Activated CD4-positive, alpha-beta T cell treated with anti-CD3 and anti-CD28 coated beads for 36 hours (primary cell): ENCODE data around the gene GRAMD4. TPM values are rescaled to one million over a fixed set of nuclear protein-coding genes. Genes with fewer than 3 reads are reported as not detected.

Experiments
- ATAC-seq: fragments of 200-7000 bp; cut with Tn5 transposase; one replicate; pipeline ENCODE4 v1.10.0; 2021; ENCODE audit warnings: mild to moderate bottlenecking, moderate library complexity
- CTCF ChIA-PET: fragments of 350-600 bp; sonication (Branson Sonifier 250); formaldehyde crosslinking; loops from one replicate; lab custom pipeline; 2021; ENCODE audit warnings: antibody characterized with exemption; lab: Charles Lee
- POLR2A ChIA-PET: fragments of 350-600 bp; sonication (Branson Sonifier 250); formaldehyde crosslinking; loops from one replicate; lab custom pipeline; 2021; ENCODE audit warnings: antibody characterized with exemption, inconsistent platforms; lab: Charles Lee
- DNase-seq: peaks from one replicate; pipeline ENCODE4 v3.0.0-alpha.2; 2020
- H3K27ac Mint-ChIP-seq: one replicate; pipeline ENCODE4 v1.8.0; 2021; ENCODE audit warnings: mixed read lengths
- H3K27me3 Mint-ChIP-seq: one replicate; pipeline ENCODE4 v1.8.0; 2021; ENCODE audit warnings: mixed read lengths
- H3K36me3 Mint-ChIP-seq: one replicate; pipeline ENCODE4 v1.8.0; 2021; ENCODE audit warnings: low read depth, mixed read lengths
- H3K4me1 Mint-ChIP-seq: one replicate; pipeline ENCODE4 v1.8.0; 2021; ENCODE audit warnings: mixed read lengths
- H3K4me3 Mint-ChIP-seq: one replicate; pipeline ENCODE4 v1.8.0; 2021; ENCODE audit warnings: mild to moderate bottlenecking, moderate library complexity, mixed read lengths
- H3K9me3 Mint-ChIP-seq: one replicate; pipeline ENCODE4 v1.8.0; 2021; ENCODE audit warnings: low read depth, mixed read lengths
- intact Hi-C, 2 experiments: fragments of 100-400 bp; cut with DNase I in 1 of 2; cut with micrococcal nuclease in 1 of 2; formaldehyde crosslinking; loops; one replicate each; pipeline versions ENCODE4 v1.14.2 to v1.15.1; 2022 to 2024; cut with DNase I, micrococcal nuclease
- total RNA-seq, 2 experiments: library from RNA; stranded (reverse); gene quantifications; one replicate each; pipeline ENCODE4 v1.2.3, GENCODE V29; 2021

GRAMD4 gene
- total RNA-seq, 2 experiments from 2014 or later = 25.7 to 40.7 TPM

GRCh38 chr22:46681010-46681409, 60.8 kb downstream of the GRAMD4 start:
- CTCF ChIA-PET = no interaction called here
- no peak overlapping the region for H3K27ac Mint-ChIP-seq
- H3K27me3 Mint-ChIP-seq = no peaks in the 10 kb centered on the region
- ATAC-seq = peak; percentile 37
- H3K4me3 Mint-ChIP-seq = no peak overlapping the region
- DNase-seq = peak; percentile 26
- peaks cover 36% of the 10 kb centered on the region for H3K4me1 Mint-ChIP-seq
- POLR2A ChIA-PET = no interaction called here
- H3K9me3 Mint-ChIP-seq = no peaks in the 10 kb centered on the region
- H3K36me3 Mint-ChIP-seq = peaks cover 17% of the 10 kb centered on the region
- intact Hi-C loops = no loop called here

- peaks cover 36% of the 10 kb centered on the region for H3K4me1 Mint-ChIP-seq
- intact Hi-C loops = no loop called here
- H3K9me3 Mint-ChIP-seq = no peaks in the 10 kb centered on the region
- DNase-seq (no peak), ATAC-seq (no peak)
- H3K27me3 Mint-ChIP-seq = no peaks in the 10 kb centered on the region
- H3K36me3 Mint-ChIP-seq = peaks cover 24% of the 10 kb centered on the region
- POLR2A ChIA-PET = interaction anchor here (0.6 kb wide), 1 partner anchor 514 kb away, joined by 3 read pairs; no protein-coding TSS in a partner anchor
- CTCF ChIA-PET = interaction anchor here (0.7 to 3.4 kb wide), 3 partner anchors 76 to 122 kb away, joined by 3 to 19 read pairs (median 6); no protein-coding TSS in a partner anchor
- peak overlapping the region; percentile 37 for H3K27ac Mint-ChIP-seq
- H3K4me3 Mint-ChIP-seq = no peak overlapping the region
Measured at GRCh38 chr22:46682011-46682731, 62.0 kb downstream of the GRAMD4 start.

GRCh38 chr22:46684706-46685105, 64.5 kb downstream of the GRAMD4 start:
- ATAC-seq (no peak), DNase-seq (no peak)
- no peaks in the 10 kb centered on the region for H3K9me3 Mint-ChIP-seq
- H3K27me3 Mint-ChIP-seq = no peaks in the 10 kb centered on the region
- H3K4me3 Mint-ChIP-seq = no peak overlapping the region
- CTCF ChIA-PET = interaction anchor here (0.7 to 3.4 kb wide), 2 partner anchors 121 to 349 kb away, joined by 4 to 19 read pairs; no protein-coding TSS in a partner anchor
- peaks cover 29% of the 10 kb centered on the region for H3K4me1 Mint-ChIP-seq
- H3K36me3 Mint-ChIP-seq = peaks cover 32% of the 10 kb centered on the region
- POLR2A ChIA-PET = no interaction called here
- intact Hi-C loops = no loop called here
- peak overlapping the region; percentile 74 for H3K27ac Mint-ChIP-seq

DNA sequence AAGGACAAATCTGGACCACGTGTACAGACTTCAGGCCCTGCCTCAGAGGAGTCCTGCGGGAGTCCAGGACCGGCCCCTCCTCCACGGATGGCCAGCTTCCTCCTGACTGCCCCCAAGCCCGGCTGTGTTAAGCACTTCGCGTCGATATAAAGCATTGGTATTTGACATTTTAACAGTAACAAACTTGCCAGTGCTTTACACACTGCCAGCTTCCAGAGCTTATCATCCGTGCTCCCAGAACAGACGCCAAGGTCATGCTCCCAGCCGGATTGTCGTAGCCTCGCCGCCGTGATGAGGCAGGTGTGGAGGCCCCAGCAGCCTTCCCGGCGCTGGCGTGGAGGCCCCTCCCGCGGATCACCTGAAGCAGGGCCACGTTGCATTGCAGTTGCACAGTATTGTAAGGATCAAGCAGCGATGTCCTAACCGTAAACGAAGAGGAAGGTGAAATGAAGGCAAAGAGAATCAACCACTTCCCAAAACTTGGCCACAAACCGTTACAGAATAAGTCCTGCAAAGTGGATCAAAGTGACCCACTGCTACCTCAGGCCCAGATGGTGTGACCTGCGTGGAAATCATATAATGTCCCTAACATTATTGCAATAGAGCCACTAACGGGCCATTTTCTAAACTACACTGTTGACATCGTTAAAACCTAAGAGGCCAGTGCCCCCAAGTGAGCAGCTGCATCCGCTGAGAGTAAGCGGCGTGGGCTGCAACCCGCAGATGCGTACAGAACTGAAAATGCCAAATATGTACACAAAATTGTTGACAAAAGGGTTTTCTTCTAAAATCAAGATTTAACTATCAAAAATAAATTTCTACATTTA, 66.2 kb downstream of the GRAMD4 start:
- H3K27ac Mint-ChIP-seq = peak overlapping the region; percentile 74

DNA sequence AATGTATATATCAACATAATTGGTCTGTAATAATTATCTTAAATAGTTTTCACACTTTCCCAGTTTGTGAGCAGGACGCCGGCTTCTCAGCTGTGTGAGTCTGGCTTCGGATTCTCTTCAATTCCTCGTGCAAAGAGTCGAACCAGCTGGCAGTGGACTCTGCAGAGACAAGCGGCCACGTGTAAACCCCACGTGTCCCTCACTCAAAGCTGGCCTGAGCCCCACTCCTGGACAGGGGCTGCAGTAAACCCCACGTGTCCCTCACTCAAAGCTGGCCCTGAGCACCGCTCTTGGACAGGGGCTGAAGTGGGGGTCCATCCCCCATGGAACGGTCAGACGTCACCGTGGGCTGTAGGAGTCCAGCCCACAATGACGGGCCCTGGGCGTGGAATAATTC, 66.9 kb downstream of the GRAMD4 start:
- Mint-ChIP-seq H3K4me3 (no peak overlapping the region), H3K27me3 (no peaks in the 10 kb centered on the region), H3K4me1 (peaks cover 29% of the 10 kb centered on the region), H3K27ac (no peak overlapping the region), H3K36me3 (peaks cover 39% of the 10 kb centered on the region), H3K9me3 (no peaks in the 10 kb centered on the region)
- DNase-seq (no peak), ATAC-seq (no peak)
- POLR2A ChIA-PET = no interaction called here
- intact Hi-C loops = no loop called here
- CTCF ChIA-PET = interaction anchor here (1.9 kb wide), 1 partner anchor 123 kb away, joined by 5 read pairs; no protein-coding TSS in a partner anchor

More for the DNA sequence above, 66.2 kb downstream of the GRAMD4 start:
- Mint-ChIP-seq H3K27me3 (no peaks in the 10 kb centered on the region), H3K36me3 (peaks cover 34% of the 10 kb centered on the region), H3K4me1 (peaks cover 29% of the 10 kb centered on the region), H3K9me3 (no peaks in the 10 kb centered on the region), H3K4me3 (no peak overlapping the region)
- no peak for ATAC-seq
- POLR2A ChIA-PET = no interaction called here
- DNase-seq = no peak
- CTCF ChIA-PET = interaction anchor here (1.9 kb wide), 1 partner anchor 123 kb away, joined by 5 read pairs; no protein-coding TSS in a partner anchor
- intact Hi-C loops = loop anchor here in 1 of 2 experiments (1.0 kb wide), 1 partner anchor 123 kb away; no protein-coding TSS in a partner anchor

- Mint-ChIP-seq H3K36me3 (peaks cover 39% of the 10 kb centered on the region), H3K9me3 (no peaks in the 10 kb centered on the region), H3K27me3 (no peaks in the 10 kb centered on the region), H3K27ac (no peak overlapping the region), H3K4me3 (no peak overlapping the region), H3K4me1 (peaks cover 29% of the 10 kb centered on the region)
- CTCF ChIA-PET = no interaction called here
- DNase-seq (no peak), ATAC-seq (no peak)
- POLR2A ChIA-PET = no interaction called here
- intact Hi-C loops = no loop called here
Measured at GRCh38 chr22:46687460-46687859, 67.3 kb downstream of the GRAMD4 start.

DNA sequence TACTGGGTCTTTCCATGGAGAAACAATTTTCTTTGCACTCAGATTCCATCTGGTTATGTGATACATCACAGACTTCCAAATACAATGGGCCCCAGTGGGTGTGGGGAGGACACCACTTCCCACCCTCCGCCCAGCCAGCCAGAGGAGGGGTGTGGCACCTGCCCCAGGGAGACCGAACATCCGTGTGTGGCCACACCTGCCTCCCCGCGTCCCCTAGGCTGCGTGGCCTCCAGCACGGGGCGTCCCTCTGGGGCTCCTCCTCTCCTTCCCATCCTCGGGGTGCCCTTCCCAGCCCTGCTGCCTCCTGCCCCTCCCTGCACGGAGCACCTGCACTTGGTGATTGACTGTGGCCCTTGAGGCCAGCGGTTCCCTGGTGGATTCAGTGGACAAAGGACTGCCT, 68.8 kb downstream of the GRAMD4 start:
- no peak overlapping the region for H3K4me3 Mint-ChIP-seq
- peaks cover 28% of the 10 kb centered on the region for H3K4me1 Mint-ChIP-seq
- intact Hi-C loops = no loop called here
- H3K9me3 Mint-ChIP-seq = no peaks in the 10 kb centered on the region
- H3K27me3 Mint-ChIP-seq = no peaks in the 10 kb centered on the region
- ChIA-PET CTCF (interaction anchor here (0.6 to 1.0 kb wide), 2 partner anchors 125 to 550 kb away, joined by 3 read pairs; no protein-coding TSS in a partner anchor), POLR2A (no interaction called here)
- H3K27ac Mint-ChIP-seq = peak overlapping the region; percentile 31
- ATAC-seq (no peak), DNase-seq (no peak)
- H3K36me3 Mint-ChIP-seq = peaks cover 39% of the 10 kb centered on the region

GRCh38 chr22:46690146-46690545, 70.0 kb downstream of the GRAMD4 start:
- DNase-seq = no peak
- peaks cover 16% of the 10 kb centered on the region for H3K4me1 Mint-ChIP-seq
- H3K9me3 Mint-ChIP-seq = no peaks in the 10 kb centered on the region
- CTCF ChIA-PET = interaction anchor here (0.9 kb wide), 1 partner anchor 127 kb away, joined by 3 read pairs; no protein-coding TSS in a partner anchor
- H3K4me3 Mint-ChIP-seq = no peak overlapping the region
- intact Hi-C loops = no loop called here
- H3K27me3 Mint-ChIP-seq = no peaks in the 10 kb centered on the region
- no peak overlapping the region for H3K27ac Mint-ChIP-seq
- no peak for ATAC-seq
- POLR2A ChIA-PET = no interaction called here
- peaks cover 40% of the 10 kb centered on the region for H3K36me3 Mint-ChIP-seq

- H3K36me3 Mint-ChIP-seq = peaks cover 32% of the 10 kb centered on the region
- intact Hi-C loops = no loop called here
- no peaks in the 10 kb centered on the region for H3K9me3 Mint-ChIP-seq
- peaks cover 1% of the 10 kb centered on the region for H3K4me1 Mint-ChIP-seq
- ChIA-PET CTCF (interaction anchor here (1.1 kb wide), 1 partner anchor 128 kb away, joined by 4 read pairs; no protein-coding TSS in a partner anchor), POLR2A (no interaction called here)
- DNase-seq (no peak), ATAC-seq (no peak)
- no peak overlapping the region for H3K4me3 Mint-ChIP-seq
- H3K27ac Mint-ChIP-seq = no peak overlapping the region
- no peaks in the 10 kb centered on the region for H3K27me3 Mint-ChIP-seq
Measured at GRCh38 chr22:46691571-46691970, 71.4 kb downstream of the GRAMD4 start.

- POLR2A ChIA-PET = no interaction called here
- H3K27me3 Mint-ChIP-seq = no peaks in the 10 kb centered on the region
- H3K4me3 Mint-ChIP-seq = no peak overlapping the region
- ATAC-seq (no peak), DNase-seq (no peak)
- H3K4me1 Mint-ChIP-seq = no peaks in the 10 kb centered on the region
- CTCF ChIA-PET = interaction anchor here (0.6 to 0.7 kb wide), 3 partner anchors 41 to 1867 kb away, joined by 3 read pairs; no protein-coding TSS in a partner anchor
- intact Hi-C loops = no loop called here
- H3K9me3 Mint-ChIP-seq = no peaks in the 10 kb centered on the region
- H3K27ac Mint-ChIP-seq = no peak overlapping the region
- peaks cover 22% of the 10 kb centered on the region for H3K36me3 Mint-ChIP-seq
Measured at GRCh38 chr22:46693634-46694415, 73.6 kb downstream of the GRAMD4 start.
